GM18519 (cell line): Measurements from ENCODE around the gene ANTXR1.
"Not testable (repeated sequence)": the region's sequence is repeated elsewhere in the genome, so short reads cannot be mapped to it uniquely, and the experiment has no call there.

ENCODE experiments used
- ATAC-seq: cut with Tn5 transposase; IDR thresholded peaks from one replicate; pipeline ENCODE4 v1.9.1; 2021; ENCODE audit warnings: mild to moderate bottlenecking, moderate library complexity; ENCODE audit not compliant: unreplicated experiment, low FRiP score

The ANTXR1 gene

DNA sequence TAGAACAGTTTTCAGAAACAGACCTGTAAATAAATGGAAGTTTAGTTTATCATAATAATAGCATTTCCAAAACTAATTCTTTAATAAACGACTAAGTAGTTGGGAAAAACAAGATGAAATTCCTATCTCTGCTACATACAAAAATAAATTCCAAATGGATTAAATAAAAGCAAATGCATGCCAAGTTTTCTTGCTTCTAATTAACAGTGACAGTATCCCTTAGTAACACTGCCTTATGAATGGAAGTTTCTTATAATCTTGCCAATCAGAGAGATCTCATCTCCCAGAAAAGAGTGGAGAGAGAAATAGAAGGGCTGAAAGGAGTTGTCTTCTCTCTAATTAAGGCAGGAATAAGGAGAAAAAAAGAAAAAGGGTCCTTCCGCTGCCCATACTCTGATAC is 240.1 kb downstream of the ANTXR1 start:
- ATAC-seq: no peak

DNA sequence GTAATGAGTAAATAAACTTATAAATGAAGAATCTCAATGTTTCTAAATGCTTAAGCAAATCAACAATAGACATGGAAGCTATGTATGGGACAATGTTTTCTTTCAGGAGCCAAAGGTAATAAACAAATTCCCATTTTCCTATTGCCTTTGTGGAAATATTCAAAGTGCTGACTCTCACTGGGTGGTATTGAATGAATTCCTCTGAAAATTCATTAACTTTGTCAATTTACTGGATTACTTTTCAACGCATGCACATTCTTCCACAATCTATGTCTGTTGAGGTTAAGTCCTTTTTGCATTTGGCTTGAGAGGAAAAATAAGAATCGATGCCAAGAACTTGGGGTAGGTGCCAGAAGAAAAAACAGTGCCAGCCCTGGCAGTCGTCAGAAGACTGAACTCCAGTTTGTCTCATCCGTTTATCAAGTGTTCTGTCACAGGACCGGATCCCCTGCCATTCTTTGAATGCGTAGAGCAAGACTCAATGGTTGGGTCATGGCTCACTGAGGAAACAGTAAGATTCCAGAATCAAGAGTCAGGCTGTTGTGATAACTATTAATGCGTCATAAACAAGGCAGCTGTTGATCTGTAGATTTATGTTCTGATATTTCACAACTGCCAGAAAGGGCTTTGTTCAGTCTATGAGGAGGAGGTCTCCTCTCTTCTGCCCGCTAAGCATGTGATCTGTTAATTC is 240.8 kb downstream of the ANTXR1 start:
- ATAC-seq: no peak

DNA sequence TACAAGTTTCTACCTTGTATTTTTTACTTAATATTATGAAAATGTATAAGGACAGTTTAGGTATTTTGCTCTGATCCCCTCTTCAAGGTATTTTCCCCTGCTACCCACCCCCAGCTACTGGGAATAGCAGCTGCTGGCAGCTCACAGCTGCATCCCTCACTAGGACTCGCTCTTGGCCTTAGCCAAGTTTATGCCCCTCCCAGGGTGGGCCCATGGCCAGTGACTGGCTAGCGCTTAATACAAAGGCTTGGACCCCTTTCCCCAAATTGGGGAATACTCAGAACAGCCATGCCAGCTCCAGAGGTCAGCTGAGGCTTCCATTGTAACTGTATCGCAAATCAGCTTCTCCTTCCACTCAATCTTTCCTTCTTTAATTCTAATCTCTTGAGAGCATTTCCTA is 242.8 kb downstream of the ANTXR1 start:
- ATAC-seq: no peak

DNA sequence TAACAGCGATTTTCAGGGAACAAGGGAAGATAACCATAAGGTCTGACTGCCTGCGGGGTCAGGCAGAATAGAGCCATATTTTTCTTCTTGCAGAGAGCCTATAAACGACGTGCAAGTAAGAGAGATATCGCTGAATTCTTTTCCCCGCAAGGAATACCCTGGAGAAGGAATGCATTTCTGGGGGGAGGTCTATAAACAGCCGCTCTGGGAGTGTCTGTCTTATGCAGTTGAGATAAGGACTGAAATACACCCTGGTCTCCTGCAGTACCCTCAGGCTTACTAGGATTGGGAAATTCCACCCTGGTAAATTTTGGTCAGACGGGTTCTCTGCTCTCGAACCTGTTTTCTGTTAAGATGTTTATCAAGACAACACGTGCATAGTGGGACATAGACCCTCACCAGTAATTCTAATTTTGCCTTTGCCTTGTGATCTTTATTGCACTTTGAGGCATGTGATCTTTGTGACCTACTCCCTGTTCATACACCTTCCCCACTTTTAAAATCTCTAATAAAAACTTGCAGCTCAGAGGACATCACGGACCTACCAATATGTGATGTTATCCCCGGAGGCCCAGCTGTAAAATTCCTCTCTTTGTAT is 247.1 kb downstream of the ANTXR1 start:
- ATAC-seq: not testable (repeated sequence)

DNA sequence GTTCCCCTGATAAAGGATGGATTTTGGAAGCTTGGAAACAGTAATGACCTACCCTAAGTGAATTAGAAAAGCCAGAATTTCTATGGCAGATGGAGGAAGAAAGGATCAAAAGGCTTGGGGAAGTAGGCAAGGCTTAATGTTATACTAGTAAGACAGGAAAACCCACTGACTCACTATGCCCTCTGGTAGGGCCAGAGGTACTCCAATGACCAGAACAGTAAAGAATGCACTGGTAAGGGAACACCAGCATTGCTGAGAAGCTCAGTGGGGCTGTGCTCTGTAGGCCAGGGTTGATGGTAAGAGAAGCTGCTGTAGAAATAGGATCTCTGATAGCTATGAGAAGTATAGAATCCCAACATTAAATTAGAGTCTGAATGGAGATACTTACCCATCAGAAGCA is 247.7 kb downstream of the ANTXR1 start:
- no peak for ATAC-seq

DNA sequence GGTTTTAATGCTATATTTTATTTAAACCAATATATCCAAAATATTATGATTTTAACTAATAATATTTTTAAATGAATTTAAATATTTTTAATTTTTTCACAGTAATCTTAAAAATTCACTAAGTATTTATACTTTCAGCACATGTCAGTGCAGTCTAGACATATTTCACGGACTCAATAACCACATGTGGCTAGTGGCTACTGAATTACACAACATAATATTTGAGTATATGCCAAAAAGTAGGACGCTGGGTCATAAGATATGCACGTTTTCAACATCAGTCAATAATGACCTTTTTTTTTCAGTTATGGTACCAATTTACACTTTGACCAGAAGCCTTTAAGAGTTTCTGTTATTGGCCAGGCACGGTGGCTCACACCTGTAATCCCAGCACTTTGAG is 256.4 kb downstream of the ANTXR1 start:
- ATAC-seq: no peak

DNA sequence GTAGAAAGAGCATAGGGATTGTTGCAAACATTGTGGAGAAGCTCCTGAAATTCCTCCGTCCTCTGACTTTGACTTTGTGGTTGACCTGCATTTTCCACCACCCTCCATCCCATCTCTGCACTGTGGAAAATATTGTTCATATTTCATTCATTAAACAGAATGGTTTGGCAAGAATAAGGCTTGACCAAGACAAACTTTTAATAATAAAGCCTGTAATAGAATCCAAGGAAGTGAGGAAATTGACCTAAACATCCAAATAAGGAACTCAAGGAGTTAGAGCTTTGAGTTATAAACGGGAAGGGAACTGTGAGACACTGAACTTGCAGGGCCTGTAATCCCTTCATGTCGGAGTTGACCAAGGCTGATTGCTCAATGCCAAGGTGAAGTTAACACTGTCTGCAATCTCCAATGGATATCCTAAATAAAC is 258.9 kb downstream of the ANTXR1 start:
- no peak for ATAC-seq

DNA sequence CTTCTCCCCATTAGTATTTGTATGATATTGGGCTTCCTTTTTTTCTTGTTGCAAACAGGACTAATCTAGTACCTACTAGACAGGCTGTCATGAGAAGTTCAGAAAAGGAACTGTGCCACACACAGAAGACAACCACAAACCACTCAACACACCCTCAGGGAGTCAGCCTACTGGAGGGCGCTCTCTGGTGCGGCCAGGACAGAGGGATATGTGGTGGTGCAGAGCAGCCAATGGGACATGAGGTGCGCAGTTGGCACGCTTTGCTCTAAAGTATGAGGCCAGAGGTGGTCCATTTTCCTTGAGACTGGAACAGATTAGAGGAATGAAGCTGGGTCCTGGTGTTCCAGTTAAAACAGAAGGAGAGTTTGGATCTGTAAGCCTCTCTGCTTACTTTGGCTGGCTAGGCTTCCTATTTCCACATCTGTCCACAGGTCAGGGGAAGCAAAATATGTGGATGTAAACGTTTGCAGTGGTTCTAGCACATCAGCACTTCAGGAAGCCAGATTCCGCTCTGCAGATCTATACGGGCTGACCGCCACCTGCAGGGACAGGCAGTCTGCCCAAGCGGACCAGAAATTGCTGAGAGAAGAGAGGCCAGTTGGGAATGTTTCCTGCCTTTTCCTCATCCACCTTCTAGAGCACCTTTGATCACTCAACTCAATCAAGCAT is 260.0 kb downstream of the ANTXR1 start:
- no peak for ATAC-seq

DNA sequence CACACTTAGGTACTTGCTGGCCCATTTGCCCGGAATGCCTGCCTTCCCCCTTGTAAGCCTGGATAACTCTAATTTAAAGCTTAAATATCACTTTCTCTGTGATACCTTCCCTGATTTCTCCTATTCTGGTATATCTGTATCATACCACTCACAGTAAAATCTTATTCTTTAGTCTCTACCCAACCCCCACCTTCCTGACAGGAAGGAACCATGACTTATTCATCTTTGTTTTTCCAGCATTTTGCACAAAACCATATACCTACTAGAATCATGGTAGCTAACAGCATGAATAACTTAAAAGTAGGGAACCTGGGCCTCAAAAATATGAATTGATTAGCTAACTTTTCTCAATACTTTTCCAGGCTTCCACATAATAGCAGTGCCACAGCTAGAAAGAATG is 262.5 kb downstream of the ANTXR1 start:
- ATAC-seq: no peak

DNA sequence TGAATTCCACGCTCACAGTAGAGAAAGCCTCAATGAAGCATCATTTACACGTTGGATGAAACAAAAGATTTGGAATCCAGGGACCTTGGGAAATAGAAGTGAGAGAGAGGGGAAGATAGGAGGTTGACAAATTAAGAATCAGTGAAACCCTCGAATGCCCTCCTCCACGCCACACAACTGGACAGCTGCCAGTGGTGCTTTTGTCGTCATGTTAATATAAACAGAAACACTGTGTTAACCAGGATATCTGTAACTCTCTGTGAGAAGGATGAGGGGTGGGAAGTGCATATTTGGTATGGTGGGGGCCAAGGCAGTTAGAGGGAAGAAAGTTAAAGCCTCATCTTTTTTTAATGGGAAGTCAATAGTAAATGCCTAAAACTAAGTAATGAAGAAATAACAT is 265.4 kb downstream of the ANTXR1 start:
- ATAC-seq: no peak

DNA sequence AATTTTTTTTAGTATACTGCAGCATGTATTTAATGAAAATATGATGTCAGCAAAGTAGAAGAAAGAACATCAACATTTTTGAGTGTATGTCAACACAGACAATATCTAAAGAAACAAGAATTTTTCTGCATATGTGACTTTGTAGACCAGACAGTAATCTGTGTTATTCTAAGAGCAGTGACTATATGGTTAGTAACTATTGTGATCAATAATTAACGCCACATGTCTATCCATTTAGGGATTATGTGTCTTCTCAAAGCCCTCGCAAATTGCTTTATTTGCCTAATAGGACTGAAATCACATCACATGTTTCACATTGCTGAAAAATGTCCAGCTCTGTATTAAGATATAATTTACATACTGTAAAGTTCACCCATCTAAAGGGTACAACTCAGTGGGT is 266.2 kb downstream of the ANTXR1 start:
- ATAC-seq: no peak

DNA sequence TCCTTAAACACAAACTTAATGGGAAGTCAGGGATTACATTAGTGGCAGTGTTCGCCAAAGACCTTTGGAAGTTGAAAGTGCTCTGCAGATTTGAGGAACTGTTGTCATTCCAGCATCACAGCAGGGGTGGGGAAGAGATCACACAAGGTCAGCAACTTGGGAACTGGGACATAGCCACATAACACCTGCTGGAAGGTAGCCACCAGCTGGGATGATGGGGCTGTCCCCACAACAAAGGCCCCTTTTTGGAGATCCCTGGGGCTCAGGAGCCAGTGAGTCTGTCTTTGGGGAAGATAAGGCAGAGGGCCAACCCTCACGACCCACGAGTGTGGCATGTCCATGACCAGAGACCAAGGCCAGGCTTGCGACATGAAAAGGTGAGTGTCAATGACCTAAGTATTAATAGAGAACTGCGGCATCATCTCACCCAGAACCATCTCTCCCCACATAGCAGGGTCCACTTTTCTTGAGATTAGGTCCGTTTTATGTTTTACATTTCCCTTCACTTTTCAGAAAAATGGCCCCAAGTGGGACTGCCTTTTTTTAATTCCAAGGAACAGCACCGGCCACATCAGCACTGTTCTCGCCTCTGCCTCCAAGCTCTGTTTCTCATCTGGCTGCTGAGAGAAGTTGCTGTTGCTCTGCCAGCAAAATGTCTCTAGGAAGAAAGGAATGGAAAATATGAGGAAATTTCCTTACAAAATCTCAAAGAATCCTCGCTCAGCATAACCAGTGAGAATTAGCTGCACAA is 267.1 kb downstream of the ANTXR1 start:
- ATAC-seq: no peak

DNA sequence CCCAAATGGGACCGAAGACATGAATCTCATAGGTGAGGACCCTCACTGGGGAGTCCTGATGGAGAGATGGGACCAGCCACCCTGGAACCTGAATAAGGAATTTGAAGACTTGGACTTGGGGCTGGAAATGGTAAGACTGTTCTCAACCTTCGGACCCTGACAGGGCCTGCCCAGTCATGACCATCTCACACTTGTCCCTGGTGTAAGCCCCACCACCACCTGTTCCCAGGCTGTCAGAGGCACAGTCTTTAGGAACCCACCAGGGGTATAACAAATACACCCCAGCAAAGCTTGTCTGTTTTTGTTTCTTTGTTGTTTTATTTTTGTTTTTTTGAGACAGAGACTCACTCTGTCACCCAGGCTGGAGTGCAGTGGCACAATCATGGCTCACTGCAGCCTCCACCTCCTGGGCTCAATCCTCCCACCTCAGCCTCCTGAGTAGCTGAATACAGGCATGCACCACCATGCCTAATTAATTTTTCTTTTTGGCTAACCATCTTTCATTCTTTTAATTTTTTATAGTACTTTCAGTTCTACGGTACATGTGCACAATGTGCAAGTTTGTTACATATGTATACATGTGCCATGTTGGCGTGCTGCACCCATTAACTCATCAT is 267.9 kb downstream of the ANTXR1 start:
- no peak for ATAC-seq

DNA sequence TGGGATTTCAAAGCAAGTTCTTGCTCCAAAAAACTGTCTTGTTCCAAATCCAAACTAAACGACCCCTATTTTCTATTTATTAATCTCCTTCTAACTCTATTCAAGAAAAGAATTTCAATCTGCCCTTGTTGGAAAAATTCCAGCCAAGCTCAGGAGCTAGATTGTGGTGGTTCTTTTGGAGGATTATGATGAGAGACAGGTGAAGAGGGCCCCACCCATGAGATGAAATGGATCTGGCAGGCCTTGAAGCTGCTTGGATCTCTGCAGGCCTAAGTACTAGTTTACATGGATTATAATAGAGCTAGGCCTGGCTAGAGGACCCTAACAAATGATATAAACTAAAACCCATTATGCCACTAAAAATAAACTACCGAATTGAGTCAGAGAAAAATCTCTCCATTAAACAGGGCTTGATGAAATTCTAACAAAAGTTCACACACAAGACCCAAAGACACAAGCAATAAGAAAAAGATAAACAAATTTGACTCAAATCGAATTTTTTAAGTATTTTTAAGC is 272.5 kb downstream of the ANTXR1 start:
- ATAC-seq: no peak

DNA sequence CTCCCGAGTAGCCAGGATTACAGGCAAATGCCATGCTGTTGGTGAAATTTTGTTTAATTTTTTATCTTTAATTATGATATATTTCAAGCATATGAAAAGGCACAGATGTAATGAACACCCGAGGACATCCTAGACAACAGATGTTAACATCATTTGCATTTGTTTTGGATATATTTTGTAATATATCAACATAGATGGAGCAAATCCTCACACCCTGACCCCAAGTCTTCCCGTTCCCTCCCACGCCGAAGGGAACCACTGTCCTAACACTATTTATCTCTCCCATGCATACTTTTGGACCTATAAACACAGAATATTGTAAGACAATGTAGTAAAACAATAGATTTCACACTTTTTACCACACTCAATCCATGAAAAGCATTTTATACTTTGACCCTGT is 274.6 kb downstream of the ANTXR1 start:
- ATAC-seq: no peak

DNA sequence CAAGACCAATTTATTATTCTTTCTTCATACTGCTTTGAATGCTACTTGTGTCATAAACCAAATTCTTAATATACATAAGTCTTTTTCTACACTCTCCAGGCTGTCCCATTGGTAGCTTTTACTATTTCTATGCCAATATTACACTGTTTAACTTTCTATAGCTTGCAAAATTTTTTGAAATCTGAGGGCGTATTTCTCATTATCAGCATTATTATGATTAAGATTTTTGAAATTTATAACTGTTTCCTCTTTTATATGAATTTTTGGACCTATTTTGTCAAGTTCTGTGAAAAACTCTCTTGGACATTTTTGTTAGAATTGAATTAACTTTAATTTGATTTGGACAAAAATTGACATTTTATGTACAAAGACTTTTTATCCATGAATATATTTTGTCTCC is 275.4 kb downstream of the ANTXR1 start:
- ATAC-seq: no peak

DNA sequence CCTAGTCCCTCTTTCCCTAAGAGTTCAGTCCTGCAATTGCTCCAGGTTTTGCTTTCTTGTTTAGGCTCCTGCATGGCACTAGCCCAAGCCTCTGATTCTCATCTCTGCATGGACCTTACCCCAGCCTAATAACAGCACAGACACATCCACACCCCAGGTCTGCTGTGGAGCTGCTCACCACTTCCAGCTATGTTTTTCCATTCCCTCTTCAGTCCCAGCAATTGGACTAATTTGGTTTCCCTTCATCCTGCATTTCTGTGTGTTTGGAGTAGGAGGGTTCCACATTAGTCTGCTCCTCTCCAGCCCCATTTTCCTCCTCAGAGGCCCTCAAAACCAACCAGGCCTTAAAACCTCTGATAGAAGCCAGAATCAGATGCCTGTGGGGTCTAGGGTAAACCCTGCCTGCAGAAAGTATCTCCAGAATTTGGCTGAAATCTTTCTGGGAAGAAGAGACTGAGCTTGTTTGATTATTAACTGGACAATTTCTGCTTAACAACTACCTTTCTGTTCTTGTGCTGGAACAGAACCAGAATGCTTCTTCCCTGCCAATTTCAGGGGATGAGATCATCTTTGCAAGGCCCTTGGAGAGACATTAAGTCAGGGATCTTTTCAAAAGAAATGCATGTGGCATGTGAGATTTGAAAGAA is 278.1 kb downstream of the ANTXR1 start:
- ATAC-seq: no peak

DNA sequence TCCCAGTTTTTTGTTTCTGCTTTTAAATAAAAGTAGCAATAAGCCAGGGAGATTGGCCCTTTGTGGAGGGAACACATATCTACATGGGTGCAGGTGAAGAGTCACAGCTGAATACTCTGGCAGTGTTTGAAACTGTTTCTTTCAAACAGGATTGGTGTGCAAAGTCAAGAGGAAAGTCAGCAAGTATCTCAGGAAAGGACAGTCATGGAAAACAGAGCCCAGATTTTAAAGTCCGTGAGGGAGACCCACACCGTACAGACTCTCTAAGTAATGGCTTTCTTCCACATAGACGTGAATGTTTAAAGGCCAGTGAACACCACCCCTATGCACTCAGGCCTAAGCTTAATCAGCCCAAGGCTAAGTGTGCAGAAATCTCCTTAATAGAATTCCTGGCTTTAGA is 278.7 kb downstream of the ANTXR1 start:
- ATAC-seq: no peak

DNA sequence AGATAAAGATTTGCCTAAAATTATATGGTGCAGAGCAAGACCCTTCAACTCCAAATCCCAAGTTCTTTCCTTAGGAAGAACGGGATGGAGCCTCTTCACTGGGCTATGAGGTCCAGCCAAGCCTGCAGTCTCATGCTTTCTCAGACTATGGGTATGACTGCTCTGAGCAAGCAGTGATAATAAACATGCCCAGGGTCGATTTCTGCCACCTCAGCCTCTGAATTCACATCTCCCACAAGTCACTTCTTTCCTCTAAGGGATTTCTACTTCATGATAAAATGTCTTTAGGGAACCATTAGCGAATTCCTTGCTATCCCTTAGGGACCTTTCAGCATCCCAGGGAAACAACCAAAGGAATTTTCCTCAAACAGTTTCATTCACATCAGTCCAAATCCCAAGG is 279.3 kb downstream of the ANTXR1 start:
- no peak for ATAC-seq

DNA sequence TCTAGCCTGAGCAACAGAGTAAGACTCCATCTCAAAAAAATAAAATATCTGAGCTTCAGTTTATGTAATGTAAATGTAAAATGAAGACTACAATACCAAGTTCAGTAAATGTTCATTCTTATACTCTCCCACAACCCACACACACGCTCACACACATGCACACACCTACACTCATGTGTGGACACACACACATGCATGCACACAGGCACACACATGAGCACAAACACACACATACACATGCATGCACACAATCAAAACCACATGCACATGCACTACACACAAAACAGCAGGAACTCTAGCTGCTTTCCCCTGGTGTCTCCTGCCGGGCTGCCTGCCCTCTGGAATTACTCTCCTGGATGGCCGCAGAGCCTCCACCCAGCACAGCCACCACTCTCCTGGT is 283.4 kb downstream of the ANTXR1 start:
- ATAC-seq: no peak
